H54 (cell line): ENCODE measurements around the gene SPAG9.
A peak's percentile ranks its signal among the peaks of the same experiment; 100 is the strongest.

Experiments used
- DNase-seq: peaks from one replicate; pipeline ENCODE4 v3.0.0; 2011; ENCODE audit warnings: low spot score, mixed read lengths; ENCODE audit not compliant: insufficient read length
- FAIRE-seq: peaks from 3 replicates; lab custom pipeline; 2011; peaks lifted over from hg19 to GRCh38; lab: Jason Lieb, UNC
- POLR2A ChIP-seq: IDR thresholded peaks from 2 replicates; pipeline ENCODE4 v1.6.1; 2011; ENCODE audit warnings: low read depth, mild to moderate bottlenecking, low read length

The SPAG9 gene

DNA sequence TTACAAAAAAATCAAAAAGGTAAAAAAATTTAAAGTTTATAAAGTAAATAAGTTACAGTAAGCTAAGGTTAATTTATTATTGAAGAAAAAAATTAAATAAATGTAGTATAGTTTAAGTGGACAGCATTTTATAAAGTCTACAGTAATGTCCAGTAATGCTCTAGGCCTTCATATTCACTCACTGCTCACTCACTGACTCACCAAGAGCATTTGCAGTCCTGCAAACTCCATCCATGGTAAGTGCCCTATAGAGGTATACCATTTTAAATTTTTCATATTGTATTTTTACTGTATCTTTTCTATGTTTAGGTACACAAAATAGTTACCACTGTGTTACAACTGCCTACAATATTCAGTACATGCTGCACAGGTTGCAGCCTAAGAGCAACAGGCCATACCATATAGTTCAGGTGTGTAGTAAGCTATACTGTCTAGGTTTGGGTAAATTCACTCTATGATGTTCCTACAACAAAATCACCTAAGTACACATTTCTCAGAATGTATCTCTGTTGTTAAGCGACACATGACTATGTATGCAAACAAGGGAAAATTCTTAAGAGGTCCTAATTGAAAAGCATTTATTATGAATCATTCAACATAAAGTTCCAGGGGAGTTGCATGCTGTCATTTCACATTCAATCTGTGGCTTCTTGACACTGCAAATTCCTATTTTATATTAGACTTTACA is 92.3 kb downstream of the SPAG9 start:
- FAIRE-seq = peak; percentile 36
- no peak for DNase-seq
- TF ChIP-seq POLR2A = no peak

DNA sequence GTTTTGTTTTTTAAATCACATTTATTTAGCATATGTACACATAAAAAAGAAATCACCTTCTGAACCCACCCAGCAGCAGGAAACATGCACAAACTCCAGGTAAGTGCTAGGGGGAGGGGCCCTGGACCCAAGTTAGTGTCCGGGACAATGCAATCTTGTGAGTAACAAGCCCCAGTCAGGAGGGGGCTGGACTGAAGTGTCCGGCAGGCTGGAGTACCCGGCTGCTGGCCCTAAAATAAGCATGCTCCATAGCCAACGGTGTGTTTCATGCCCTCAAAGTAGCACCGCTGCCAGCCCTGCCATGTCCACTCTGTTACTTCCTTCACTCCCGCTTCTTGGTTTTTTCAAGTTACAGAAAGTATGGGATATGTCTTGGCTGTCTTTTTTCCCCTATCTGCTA is 102.1 kb downstream of the SPAG9 start:
- no peak for TF ChIP-seq POLR2A
- FAIRE-seq (no peak), DNase-seq (no peak)

DNA sequence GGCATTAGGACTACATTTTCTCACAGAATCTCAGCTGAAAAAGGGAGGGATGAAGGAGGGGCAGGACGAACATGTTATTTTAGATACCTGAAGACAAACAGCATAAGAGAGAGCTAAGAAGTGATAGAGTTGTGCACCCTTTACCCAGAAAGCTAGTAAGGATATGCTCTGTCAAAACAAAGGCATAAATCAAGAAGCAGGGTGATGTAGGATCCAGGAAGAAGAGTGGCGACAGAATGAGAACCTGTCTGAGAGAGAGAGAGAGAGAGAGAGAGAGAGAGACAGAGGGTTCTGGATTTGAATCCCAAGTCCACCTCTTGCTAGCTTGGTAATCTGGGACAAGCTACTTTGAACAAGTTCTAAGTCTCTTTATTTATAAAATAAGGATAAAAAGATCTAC is 103.4 kb downstream of the SPAG9 start:
- DNase-seq = no peak
- FAIRE-seq = no peak
- no peak for TF ChIP-seq POLR2A

GRCh38 chr17:51016099-51016498 is 104.6 kb downstream of the SPAG9 start:
- no peak for FAIRE-seq
- no peak for DNase-seq
- no peak for TF ChIP-seq POLR2A

DNA sequence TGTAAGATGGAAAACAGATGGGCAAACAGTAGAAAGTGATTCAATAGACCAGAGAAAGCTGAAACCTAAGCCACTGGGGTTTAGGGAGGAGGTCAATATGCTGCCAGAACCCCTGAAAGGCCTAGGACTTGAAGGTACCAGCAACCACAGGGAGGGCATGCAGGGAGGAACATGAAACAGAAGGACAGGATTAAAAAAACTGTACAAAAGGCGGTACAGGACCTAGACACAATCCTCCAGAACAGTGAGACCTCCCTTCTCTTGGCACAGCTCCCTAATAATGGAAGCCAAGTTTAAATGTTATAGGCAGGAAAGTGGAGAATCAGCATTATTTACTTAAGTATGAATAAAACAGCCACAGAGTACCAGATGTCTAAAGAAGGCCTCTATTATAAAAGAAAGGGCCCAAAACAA is 105.5 kb downstream of the SPAG9 start:
- DNase-seq (no peak), FAIRE-seq (peak; percentile 6)
- TF ChIP-seq POLR2A = no peak

DNA sequence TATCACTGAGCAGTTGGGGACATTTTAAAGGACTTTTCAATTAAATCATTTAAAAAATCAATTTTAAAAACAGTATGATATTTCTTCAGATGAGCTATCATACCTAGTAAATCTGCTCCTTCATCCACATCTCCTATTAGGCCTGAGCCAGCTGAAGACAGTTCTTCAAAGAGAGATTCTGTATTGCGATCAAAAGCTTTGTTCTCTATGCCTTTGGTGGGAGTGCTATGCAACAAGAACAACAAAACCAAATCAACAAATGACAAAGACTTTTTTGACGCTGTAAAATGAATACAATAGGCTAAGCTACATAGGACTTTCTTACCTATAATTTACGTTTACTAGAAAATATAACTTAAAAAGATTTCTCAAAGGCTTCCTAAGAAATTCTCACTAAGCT is 106.5 kb downstream of the SPAG9 start:
- FAIRE-seq = no peak
- DNase-seq = no peak
- no peak for TF ChIP-seq POLR2A

GRCh38 chr17:51013322-51013721 is 107.3 kb downstream of the SPAG9 start:
- DNase-seq (no peak), FAIRE-seq (peak; percentile 11)
- no peak for TF ChIP-seq POLR2A

- DNase-seq (no peak), FAIRE-seq (no peak)
- TF ChIP-seq POLR2A = no peak
Measured at GRCh38 chr17:51012538-51012937, 108.1 kb downstream of the SPAG9 start.

- TF ChIP-seq POLR2A = no peak
- DNase-seq = no peak
- peak; percentile 61 for FAIRE-seq
Measured at GRCh38 chr17:51010173-51010675, 110.4 kb downstream of the SPAG9 start.

- no peak for DNase-seq
- TF ChIP-seq POLR2A = no peak
- FAIRE-seq = peak; percentile 58
Measured at GRCh38 chr17:51006601-51007000, 114.1 kb downstream of the SPAG9 start.

- FAIRE-seq = peak; percentile 78
- TF ChIP-seq POLR2A = no peak
- DNase-seq = no peak
Measured at GRCh38 chr17:51005768-51006167, 114.9 kb downstream of the SPAG9 start.

DNA sequence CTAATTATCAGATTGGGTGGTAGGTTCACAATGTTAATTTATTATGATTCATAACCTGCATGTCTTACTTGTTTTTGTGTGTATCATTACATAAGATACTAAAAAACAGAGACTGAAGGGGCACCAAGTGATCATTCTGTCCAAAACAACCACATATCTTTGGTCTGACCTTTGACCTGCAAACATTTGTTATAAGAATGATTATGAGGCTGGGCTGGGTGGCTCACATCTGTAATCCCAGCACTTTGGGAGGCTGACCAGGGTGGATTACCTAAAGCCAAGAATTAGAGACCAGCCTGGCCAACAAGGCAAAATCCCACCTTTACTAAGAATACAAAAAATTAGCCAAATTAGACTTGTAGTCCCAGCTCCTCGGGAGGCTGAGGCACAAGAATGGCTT is 116.4 kb downstream of the SPAG9 start:
- DNase-seq (no peak), FAIRE-seq (peak; percentile 52)
- TF ChIP-seq POLR2A = no peak

- FAIRE-seq (peak; percentile 94), DNase-seq (peak; percentile 31)
- TF ChIP-seq POLR2A = no peak
Measured at GRCh38 chr17:51000835-51001638, 119.6 kb downstream of the SPAG9 start.

DNA sequence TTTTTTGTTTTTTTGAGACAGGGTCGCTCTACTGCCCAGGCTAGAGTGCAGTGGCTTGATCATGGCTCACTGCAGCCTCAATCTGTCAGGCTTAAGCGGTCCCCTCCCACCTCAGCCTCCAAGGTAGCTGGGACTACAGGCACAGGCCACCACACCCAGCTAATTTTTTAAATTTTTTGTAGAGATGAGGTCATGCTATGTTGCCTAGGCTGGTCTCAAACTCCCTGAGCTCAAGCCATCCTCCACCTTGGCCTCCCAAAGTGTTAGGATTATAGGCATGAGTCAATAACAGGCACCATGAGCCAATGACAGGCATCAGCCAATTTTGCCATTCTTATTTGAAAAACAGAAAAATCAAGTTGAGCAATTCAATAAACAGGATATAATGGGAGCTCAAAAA is 125.0 kb downstream of the SPAG9 start:
- FAIRE-seq = peak; percentile 62
- DNase-seq = no peak
- TF ChIP-seq POLR2A = no peak
